ENCODE measurements around the gene TRPC1. TPM values are rescaled to one million over a fixed set of nuclear protein-coding genes. Genes with fewer than 3 reads are reported as not detected.
"Not testable (repeated sequence)": the region's sequence is repeated elsewhere in the genome, so short reads cannot be mapped to it uniquely, and the experiment has no call there.

TRPC1 gene
- polyA plus RNA-seq (ENCODE audit: insufficient read length in 3 of 3) = 10 to 100 TPM in 1 of 3 donors, 1 to 10 TPM in 2; 9.2 to 11.6 (median 9.3) TPM

GRCh38 chr3:142723968-142724681, at the start of gene TRPC1:
TRPC1 (plus strand) TSS chr3:142724034; CDS start chr3:142724560, 526 bp downstream.
- peak in 2 of 3 donors; percentile 77 for DNase-seq (ENCODE audit: low read depth in 3 of 3, low spot score in 2 of 3)

GRCh38 chr3:142676151-142676550, 47.7 kb upstream of the TRPC1 start:
- DNase-seq (ENCODE audit: low read depth in 3 of 3, low spot score in 2 of 3) = no peak

GRCh38 chr3:142680710-142681109, 43.1 kb upstream of the TRPC1 start:
- DNase-seq (ENCODE audit: low read depth in 3 of 3, low spot score in 2 of 3) = no peak

- no peak for DNase-seq (ENCODE audit: low read depth in 3 of 3, low spot score in 2 of 3)
Observed at GRCh38 chr3:142690613-142691012, 33.2 kb upstream of the TRPC1 start.

- DNase-seq (ENCODE audit: low read depth in 3 of 3, low spot score in 2 of 3) = no peak
Observed at GRCh38 chr3:142691527-142691926, 32.3 kb upstream of the TRPC1 start.

GRCh38 chr3:142693136-142693853, 30.5 kb upstream of the TRPC1 start:
- no peak for DNase-seq (ENCODE audit: low read depth in 3 of 3, low spot score in 2 of 3)

GRCh38 chr3:142694225-142694624, 29.6 kb upstream of the TRPC1 start:
- no peak for DNase-seq (ENCODE audit: low read depth in 3 of 3, low spot score in 2 of 3)

GRCh38 chr3:142705198-142705597, 18.6 kb upstream of the TRPC1 start:
- no peak for DNase-seq (ENCODE audit: low read depth in 3 of 3, low spot score in 2 of 3)

GRCh38 chr3:142706321-142707127, 17.3 kb upstream of the TRPC1 start:
- no peak for DNase-seq (ENCODE audit: low read depth in 3 of 3, low spot score in 2 of 3)

- no peak for DNase-seq (ENCODE audit: low read depth in 3 of 3, low spot score in 2 of 3)
Observed at GRCh38 chr3:142709207-142709606, 14.6 kb upstream of the TRPC1 start.

GRCh38 chr3:142714882-142715281, 9.0 kb upstream of the TRPC1 start:
- not testable (repeated sequence) for DNase-seq (ENCODE audit: low read depth in 3 of 3, low spot score in 2 of 3)

- DNase-seq (ENCODE audit: low read depth in 3 of 3, low spot score in 2 of 3) = no peak
Observed at GRCh38 chr3:142716102-142716501, 7.7 kb upstream of the TRPC1 start.

GRCh38 chr3:142723665-142723967, 218 bp upstream of the TRPC1 start:
- peak in 1 of 3 donors; percentile 74 for DNase-seq (ENCODE audit: low read depth in 3 of 3, low spot score in 2 of 3)

GRCh38 chr3:142724682-142725356, 985 bp downstream of the TRPC1 start:
- peak; percentile 32 to 64 (median 53) for DNase-seq (ENCODE audit: low read depth in 3 of 3, low spot score in 2 of 3)

GRCh38 chr3:142725357-142725739, 1.5 kb downstream of the TRPC1 start:
- no peak for DNase-seq (ENCODE audit: low read depth in 3 of 3, low spot score in 2 of 3)

- no peak for DNase-seq (ENCODE audit: low read depth in 3 of 3, low spot score in 2 of 3)
Observed at GRCh38 chr3:142726017-142726416, 2.2 kb downstream of the TRPC1 start.

- DNase-seq (ENCODE audit: low read depth in 3 of 3, low spot score in 2 of 3) = no peak
Observed at GRCh38 chr3:142732066-142732465, 8.2 kb downstream of the TRPC1 start.

GRCh38 chr3:142734834-142735233, 11.0 kb downstream of the TRPC1 start:
- no peak for DNase-seq (ENCODE audit: low read depth in 3 of 3, low spot score in 2 of 3)

GRCh38 chr3:142735462-142735861, 11.6 kb downstream of the TRPC1 start:
- no peak for DNase-seq (ENCODE audit: low read depth in 3 of 3, low spot score in 2 of 3)

- no peak for DNase-seq (ENCODE audit: low read depth in 3 of 3, low spot score in 2 of 3)
Observed at GRCh38 chr3:142738396-142738795, 14.6 kb downstream of the TRPC1 start.

GRCh38 chr3:142746646-142747045, 22.8 kb downstream of the TRPC1 start:
- no peak for DNase-seq (ENCODE audit: low read depth in 3 of 3, low spot score in 2 of 3)

Measured in right renal cortex interstitium (tissue), 3 donors.